H1 (cell line): ENCODE measurements around the gene SPATA32. TPM values are rescaled to one million over a fixed set of nuclear protein-coding genes. Genes with fewer than 3 reads are reported as not detected.

Experiments used
- BCL11A ChIP-seq, 2 experiments: IDR thresholded peaks; one replicate each; pipeline ENCODE4 v1.6.1; 2011; ENCODE audit warnings: low read depth in 2 of 2, low read length in 2 of 2, mild to moderate bottlenecking in 2 of 2
- BRCA1 ChIP-seq: IDR thresholded peaks from 2 replicates; pipeline ENCODE4 v1.6.1; 2012; ENCODE audit warnings: low read depth, low read length, improper control_type of control experiment
- CHD2 ChIP-seq: IDR thresholded peaks from 2 replicates; pipeline ENCODE4 v1.6.1; 2012; ENCODE audit warnings: low read length, improper control_type of control experiment
- HDAC2 ChIP-seq, 2 experiments: fragments of 300-600 bp in 1 of 2; sonication (generic) in 1 of 2; IDR thresholded peaks; 2 replicates each; pipeline ENCODE4 v1.6.1; 2011 to 2012; ENCODE audit warnings: low read depth in 2 of 2, low read length in 2 of 2, mild to moderate bottlenecking in 2 of 2, moderate library complexity in 2 of 2, borderline replicate concordance in 1 of 2, inconsistent platforms in 1 of 2
- PHF8 ChIP-seq: fragments of 200-600 bp; sonication (generic); conservative IDR thresholded peaks from 2 replicates; pipeline ENCODE4 v1.7.1; 2012; ENCODE audit warnings: low read depth, mild to moderate bottlenecking, inconsistent platforms, low read length, moderate library complexity
- POLR2A ChIP-seq, 2 experiments: IDR thresholded peaks; 1 replicate in 1 of 2; 2 replicates in 1 of 2; pipeline ENCODE4 v1.6.1; 2011; ENCODE audit warnings: low read depth in 2 of 2, low read length in 2 of 2, mild to moderate bottlenecking in 2 of 2; ENCODE audit errors: control extremely low read depth in 1 of 2
- RBBP5 ChIP-seq: IDR thresholded peaks from 2 replicates; pipeline ENCODE4 v1.7.1; 2012; ENCODE audit warnings: low read depth, mild to moderate bottlenecking, inconsistent platforms, low read length, moderate library complexity, borderline replicate concordance
- RFX5 ChIP-seq: IDR thresholded peaks from 2 replicates; pipeline ENCODE4 v1.6.1; 2011; ENCODE audit warnings: low read depth, low read length, improper control_type of control experiment, borderline replicate concordance
- SP1 ChIP-seq: IDR thresholded peaks from 2 replicates; pipeline ENCODE4 v1.6.1; 2011; ENCODE audit warnings: low read depth, low read length
- ZNF274 ChIP-seq: IDR thresholded peaks from 2 replicates; pipeline ENCODE4 v1.7.0; 2012; ENCODE audit warnings: low read length, borderline replicate concordance; ENCODE audit errors: extremely low read depth
- polyA plus RNA-seq, 7 experiments: library from polyadenylated mRNA; depleted of rRNA in 3 of 7; stranded (reverse) in 5 of 7; unstranded in 2 of 7; fragments of >200 nt in 5 of 7; fragments of 200-250 nt in 2 of 7; gene quantifications; 1 replicate in 5 of 7; 2 replicates in 1 of 7; 4 replicates in 1 of 7; pipeline versions ENCODE4 v1.2.1 to v1.2.3, GENCODE V29; 2011 to 2013; ENCODE audit warnings: missing spikeins in 2 of 7, mixed read lengths in 2 of 7
- total RNA-seq: library from RNA; stranded (reverse); fragmentation: NEBNext Ultra II Directional; extraction: Animal tissue kit (Norgen Biotek cat#: 25700); gene quantifications from 2 replicates; pipeline ENCODE4 v1.2.1, GENCODE V29; 2021
- TF ChIP-seq, protein P1 (sequence below): fragments of 300-600 bp; sonication (generic); IDR thresholded peaks from 2 replicates; pipeline ENCODE4 v1.7.1; 2012; ENCODE audit warnings: low read length, moderate library complexity, mild to moderate bottlenecking, inconsistent platforms; ENCODE audit not compliant: insufficient replicate concordance

The SPATA32 gene
- total and polyA plus RNA-seq, 2 of the 8 experiments (the other 6 are each of a cell fraction or from before 2014, with no cell fraction given) = 0.24 TPM; not detected in 1

DNA sequence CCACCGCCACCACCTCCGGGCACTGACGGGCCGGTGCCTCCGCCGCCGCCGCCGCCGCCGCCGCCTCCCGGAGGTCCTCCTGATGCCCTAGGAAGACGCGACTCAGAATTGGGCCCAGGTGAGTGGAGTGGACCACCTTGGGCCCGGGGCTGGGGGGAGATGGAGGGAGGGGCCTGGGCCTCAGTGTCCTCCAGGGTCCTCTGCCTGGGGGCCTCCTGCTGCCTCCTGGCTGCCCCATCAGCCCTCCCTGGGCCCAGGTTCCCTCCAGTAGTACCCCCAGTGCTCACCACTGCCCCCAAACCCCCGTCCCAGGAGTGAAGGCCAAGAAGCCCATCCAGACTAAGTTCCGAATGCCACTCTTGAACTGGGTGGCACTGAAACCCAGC lies 19.9 kb downstream of the SPATA32 start (continued):
- TF ChIP-seq, protein P1, sequence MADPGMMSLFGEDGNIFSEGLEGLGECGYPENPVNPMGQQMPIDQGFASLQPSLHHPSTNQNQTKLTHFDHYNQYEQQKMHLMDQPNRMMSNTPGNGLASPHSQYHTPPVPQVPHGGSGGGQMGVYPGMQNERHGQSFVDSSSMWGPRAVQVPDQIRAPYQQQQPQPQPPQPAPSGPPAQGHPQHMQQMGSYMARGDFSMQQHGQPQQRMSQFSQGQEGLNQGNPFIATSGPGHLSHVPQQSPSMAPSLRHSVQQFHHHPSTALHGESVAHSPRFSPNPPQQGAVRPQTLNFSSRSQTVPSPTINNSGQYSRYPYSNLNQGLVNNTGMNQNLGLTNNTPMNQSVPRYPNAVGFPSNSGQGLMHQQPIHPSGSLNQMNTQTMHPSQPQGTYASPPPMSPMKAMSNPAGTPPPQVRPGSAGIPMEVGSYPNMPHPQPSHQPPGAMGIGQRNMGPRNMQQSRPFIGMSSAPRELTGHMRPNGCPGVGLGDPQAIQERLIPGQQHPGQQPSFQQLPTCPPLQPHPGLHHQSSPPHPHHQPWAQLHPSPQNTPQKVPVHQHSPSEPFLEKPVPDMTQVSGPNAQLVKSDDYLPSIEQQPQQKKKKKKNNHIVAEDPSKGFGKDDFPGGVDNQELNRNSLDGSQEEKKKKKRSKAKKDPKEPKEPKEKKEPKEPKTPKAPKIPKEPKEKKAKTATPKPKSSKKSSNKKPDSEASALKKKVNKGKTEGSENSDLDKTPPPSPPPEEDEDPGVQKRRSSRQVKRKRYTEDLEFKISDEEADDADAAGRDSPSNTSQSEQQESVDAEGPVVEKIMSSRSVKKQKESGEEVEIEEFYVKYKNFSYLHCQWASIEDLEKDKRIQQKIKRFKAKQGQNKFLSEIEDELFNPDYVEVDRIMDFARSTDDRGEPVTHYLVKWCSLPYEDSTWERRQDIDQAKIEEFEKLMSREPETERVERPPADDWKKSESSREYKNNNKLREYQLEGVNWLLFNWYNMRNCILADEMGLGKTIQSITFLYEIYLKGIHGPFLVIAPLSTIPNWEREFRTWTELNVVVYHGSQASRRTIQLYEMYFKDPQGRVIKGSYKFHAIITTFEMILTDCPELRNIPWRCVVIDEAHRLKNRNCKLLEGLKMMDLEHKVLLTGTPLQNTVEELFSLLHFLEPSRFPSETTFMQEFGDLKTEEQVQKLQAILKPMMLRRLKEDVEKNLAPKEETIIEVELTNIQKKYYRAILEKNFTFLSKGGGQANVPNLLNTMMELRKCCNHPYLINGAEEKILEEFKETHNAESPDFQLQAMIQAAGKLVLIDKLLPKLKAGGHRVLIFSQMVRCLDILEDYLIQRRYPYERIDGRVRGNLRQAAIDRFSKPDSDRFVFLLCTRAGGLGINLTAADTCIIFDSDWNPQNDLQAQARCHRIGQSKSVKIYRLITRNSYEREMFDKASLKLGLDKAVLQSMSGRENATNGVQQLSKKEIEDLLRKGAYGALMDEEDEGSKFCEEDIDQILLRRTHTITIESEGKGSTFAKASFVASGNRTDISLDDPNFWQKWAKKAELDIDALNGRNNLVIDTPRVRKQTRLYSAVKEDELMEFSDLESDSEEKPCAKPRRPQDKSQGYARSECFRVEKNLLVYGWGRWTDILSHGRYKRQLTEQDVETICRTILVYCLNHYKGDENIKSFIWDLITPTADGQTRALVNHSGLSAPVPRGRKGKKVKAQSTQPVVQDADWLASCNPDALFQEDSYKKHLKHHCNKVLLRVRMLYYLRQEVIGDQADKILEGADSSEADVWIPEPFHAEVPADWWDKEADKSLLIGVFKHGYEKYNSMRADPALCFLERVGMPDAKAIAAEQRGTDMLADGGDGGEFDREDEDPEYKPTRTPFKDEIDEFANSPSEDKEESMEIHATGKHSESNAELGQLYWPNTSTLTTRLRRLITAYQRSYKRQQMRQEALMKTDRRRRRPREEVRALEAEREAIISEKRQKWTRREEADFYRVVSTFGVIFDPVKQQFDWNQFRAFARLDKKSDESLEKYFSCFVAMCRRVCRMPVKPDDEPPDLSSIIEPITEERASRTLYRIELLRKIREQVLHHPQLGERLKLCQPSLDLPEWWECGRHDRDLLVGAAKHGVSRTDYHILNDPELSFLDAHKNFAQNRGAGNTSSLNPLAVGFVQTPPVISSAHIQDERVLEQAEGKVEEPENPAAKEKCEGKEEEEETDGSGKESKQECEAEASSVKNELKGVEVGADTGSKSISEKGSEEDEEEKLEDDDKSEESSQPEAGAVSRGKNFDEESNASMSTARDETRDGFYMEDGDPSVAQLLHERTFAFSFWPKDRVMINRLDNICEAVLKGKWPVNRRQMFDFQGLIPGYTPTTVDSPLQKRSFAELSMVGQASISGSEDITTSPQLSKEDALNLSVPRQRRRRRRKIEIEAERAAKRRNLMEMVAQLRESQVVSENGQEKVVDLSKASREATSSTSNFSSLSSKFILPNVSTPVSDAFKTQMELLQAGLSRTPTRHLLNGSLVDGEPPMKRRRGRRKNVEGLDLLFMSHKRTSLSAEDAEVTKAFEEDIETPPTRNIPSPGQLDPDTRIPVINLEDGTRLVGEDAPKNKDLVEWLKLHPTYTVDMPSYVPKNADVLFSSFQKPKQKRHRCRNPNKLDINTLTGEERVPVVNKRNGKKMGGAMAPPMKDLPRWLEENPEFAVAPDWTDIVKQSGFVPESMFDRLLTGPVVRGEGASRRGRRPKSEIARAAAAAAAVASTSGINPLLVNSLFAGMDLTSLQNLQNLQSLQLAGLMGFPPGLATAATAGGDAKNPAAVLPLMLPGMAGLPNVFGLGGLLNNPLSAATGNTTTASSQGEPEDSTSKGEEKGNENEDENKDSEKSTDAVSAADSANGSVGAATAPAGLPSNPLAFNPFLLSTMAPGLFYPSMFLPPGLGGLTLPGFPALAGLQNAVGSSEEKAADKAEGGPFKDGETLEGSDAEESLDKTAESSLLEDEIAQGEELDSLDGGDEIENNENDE = no peak
- TF ChIP-seq CHD2 (no peak), RBBP5 (no peak), SP1 (no peak), RFX5 (no peak), POLR2A (IDR thresholded peaks at IDR 0.05; ENCODE audit: control extremely low read depth in 1 of 2, low read depth in 2 of 2, low read length in 2 of 2) (no peak), HDAC2 (IDR thresholded peaks at IDR 0.05; ENCODE audit: borderline replicate concordance in 1 of 2, low read depth in 2 of 2, low read length in 2 of 2) (no peak), BRCA1 (no peak), BCL11A (IDR thresholded peaks at IDR 0.05; ENCODE audit: low read depth in 2 of 2, low read length in 2 of 2) (no peak), ZNF274 (no peak), PHF8 (no peak)
